H1 (cell line): ENCODE results near the gene ZNF672. TPM values are rescaled to one million over a fixed set of nuclear protein-coding genes. Genes with fewer than 3 reads are reported as not detected.

Experiments
- CEBPB ChIP-seq: IDR thresholded peaks from 2 replicates; pipeline ENCODE4 v1.6.1; 2012; ENCODE audit warnings: low read depth, low read length
- EGR1 ChIP-seq: IDR thresholded peaks from 2 replicates; pipeline ENCODE4 v1.6.1; 2011; ENCODE audit warnings: low read depth, low read length, borderline replicate concordance
- GABPA ChIP-seq: IDR thresholded peaks from 2 replicates; pipeline ENCODE4 v1.6.1; 2011; ENCODE audit warnings: mild to moderate bottlenecking, low read length, moderate library complexity, borderline replicate concordance; ENCODE audit not compliant: insufficient read depth
- HDAC6 ChIP-seq: IDR thresholded peaks from one replicate; pipeline ENCODE4 v1.7.1; 2012; ENCODE audit warnings: low read depth, mild to moderate bottlenecking, inconsistent platforms, low read length, moderate library complexity
- JUN ChIP-seq: IDR thresholded peaks from 2 replicates; pipeline ENCODE4 v1.6.1; 2011; ENCODE audit warnings: low read depth, mild to moderate bottlenecking, improper control_type of control experiment, low read length
- JUND ChIP-seq: IDR thresholded peaks from 2 replicates; pipeline ENCODE4 v1.6.1; 2011; ENCODE audit warnings: mild to moderate bottlenecking, improper control_type of control experiment, low read length
- RBBP5 ChIP-seq: IDR thresholded peaks from 2 replicates; pipeline ENCODE4 v1.7.1; 2012; ENCODE audit warnings: low read depth, mild to moderate bottlenecking, inconsistent platforms, low read length, moderate library complexity, borderline replicate concordance
- polyA plus RNA-seq, 7 experiments: library from polyadenylated mRNA; depleted of rRNA in 3 of 7; stranded (reverse) in 5 of 7; unstranded in 2 of 7; fragments of >200 nt in 5 of 7; fragments of 200-250 nt in 2 of 7; gene quantifications; 1 replicate in 5 of 7; 2 replicates in 1 of 7; 4 replicates in 1 of 7; pipeline versions ENCODE4 v1.2.1 to v1.2.3, GENCODE V29; 2011 to 2013; ENCODE audit warnings: missing spikeins in 2 of 7, mixed read lengths in 2 of 7
- total RNA-seq: library from RNA; stranded (reverse); fragmentation: NEBNext Ultra II Directional; extraction: Animal tissue kit (Norgen Biotek cat#: 25700); gene quantifications from 2 replicates; pipeline ENCODE4 v1.2.1, GENCODE V29; 2021
- TF ChIP-seq, protein P1 (sequence below): fragments of 300-600 bp; sonication (generic); IDR thresholded peaks from 2 replicates; pipeline ENCODE4 v1.7.1; 2012; ENCODE audit warnings: low read length, moderate library complexity, mild to moderate bottlenecking, inconsistent platforms; ENCODE audit not compliant: insufficient replicate concordance

ZNF672 gene
- total and polyA plus RNA-seq, 2 of the 8 experiments (the other 6 are each of a cell fraction or from before 2014, with no cell fraction given), result 30.7 to 40.4 TPM

- TF ChIP-seq, protein P1, sequence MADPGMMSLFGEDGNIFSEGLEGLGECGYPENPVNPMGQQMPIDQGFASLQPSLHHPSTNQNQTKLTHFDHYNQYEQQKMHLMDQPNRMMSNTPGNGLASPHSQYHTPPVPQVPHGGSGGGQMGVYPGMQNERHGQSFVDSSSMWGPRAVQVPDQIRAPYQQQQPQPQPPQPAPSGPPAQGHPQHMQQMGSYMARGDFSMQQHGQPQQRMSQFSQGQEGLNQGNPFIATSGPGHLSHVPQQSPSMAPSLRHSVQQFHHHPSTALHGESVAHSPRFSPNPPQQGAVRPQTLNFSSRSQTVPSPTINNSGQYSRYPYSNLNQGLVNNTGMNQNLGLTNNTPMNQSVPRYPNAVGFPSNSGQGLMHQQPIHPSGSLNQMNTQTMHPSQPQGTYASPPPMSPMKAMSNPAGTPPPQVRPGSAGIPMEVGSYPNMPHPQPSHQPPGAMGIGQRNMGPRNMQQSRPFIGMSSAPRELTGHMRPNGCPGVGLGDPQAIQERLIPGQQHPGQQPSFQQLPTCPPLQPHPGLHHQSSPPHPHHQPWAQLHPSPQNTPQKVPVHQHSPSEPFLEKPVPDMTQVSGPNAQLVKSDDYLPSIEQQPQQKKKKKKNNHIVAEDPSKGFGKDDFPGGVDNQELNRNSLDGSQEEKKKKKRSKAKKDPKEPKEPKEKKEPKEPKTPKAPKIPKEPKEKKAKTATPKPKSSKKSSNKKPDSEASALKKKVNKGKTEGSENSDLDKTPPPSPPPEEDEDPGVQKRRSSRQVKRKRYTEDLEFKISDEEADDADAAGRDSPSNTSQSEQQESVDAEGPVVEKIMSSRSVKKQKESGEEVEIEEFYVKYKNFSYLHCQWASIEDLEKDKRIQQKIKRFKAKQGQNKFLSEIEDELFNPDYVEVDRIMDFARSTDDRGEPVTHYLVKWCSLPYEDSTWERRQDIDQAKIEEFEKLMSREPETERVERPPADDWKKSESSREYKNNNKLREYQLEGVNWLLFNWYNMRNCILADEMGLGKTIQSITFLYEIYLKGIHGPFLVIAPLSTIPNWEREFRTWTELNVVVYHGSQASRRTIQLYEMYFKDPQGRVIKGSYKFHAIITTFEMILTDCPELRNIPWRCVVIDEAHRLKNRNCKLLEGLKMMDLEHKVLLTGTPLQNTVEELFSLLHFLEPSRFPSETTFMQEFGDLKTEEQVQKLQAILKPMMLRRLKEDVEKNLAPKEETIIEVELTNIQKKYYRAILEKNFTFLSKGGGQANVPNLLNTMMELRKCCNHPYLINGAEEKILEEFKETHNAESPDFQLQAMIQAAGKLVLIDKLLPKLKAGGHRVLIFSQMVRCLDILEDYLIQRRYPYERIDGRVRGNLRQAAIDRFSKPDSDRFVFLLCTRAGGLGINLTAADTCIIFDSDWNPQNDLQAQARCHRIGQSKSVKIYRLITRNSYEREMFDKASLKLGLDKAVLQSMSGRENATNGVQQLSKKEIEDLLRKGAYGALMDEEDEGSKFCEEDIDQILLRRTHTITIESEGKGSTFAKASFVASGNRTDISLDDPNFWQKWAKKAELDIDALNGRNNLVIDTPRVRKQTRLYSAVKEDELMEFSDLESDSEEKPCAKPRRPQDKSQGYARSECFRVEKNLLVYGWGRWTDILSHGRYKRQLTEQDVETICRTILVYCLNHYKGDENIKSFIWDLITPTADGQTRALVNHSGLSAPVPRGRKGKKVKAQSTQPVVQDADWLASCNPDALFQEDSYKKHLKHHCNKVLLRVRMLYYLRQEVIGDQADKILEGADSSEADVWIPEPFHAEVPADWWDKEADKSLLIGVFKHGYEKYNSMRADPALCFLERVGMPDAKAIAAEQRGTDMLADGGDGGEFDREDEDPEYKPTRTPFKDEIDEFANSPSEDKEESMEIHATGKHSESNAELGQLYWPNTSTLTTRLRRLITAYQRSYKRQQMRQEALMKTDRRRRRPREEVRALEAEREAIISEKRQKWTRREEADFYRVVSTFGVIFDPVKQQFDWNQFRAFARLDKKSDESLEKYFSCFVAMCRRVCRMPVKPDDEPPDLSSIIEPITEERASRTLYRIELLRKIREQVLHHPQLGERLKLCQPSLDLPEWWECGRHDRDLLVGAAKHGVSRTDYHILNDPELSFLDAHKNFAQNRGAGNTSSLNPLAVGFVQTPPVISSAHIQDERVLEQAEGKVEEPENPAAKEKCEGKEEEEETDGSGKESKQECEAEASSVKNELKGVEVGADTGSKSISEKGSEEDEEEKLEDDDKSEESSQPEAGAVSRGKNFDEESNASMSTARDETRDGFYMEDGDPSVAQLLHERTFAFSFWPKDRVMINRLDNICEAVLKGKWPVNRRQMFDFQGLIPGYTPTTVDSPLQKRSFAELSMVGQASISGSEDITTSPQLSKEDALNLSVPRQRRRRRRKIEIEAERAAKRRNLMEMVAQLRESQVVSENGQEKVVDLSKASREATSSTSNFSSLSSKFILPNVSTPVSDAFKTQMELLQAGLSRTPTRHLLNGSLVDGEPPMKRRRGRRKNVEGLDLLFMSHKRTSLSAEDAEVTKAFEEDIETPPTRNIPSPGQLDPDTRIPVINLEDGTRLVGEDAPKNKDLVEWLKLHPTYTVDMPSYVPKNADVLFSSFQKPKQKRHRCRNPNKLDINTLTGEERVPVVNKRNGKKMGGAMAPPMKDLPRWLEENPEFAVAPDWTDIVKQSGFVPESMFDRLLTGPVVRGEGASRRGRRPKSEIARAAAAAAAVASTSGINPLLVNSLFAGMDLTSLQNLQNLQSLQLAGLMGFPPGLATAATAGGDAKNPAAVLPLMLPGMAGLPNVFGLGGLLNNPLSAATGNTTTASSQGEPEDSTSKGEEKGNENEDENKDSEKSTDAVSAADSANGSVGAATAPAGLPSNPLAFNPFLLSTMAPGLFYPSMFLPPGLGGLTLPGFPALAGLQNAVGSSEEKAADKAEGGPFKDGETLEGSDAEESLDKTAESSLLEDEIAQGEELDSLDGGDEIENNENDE, result no peak
- TF ChIP-seq JUN, result no peak
- TF ChIP-seq EGR1, result no peak
- TF ChIP-seq CEBPB, result no peak
- TF ChIP-seq RBBP5, result no peak
- TF ChIP-seq JUND, result no peak
- no peak for TF ChIP-seq HDAC6
- no peak for TF ChIP-seq GABPA
Measured at GRCh38 chr1:248894837-248895236, 56.8 kb downstream of the ZNF672 start (continued).
